Right ventricle myocardium superior (tissue), 1 donor: Measurements from ENCODE around the gene THEM4. TPM values are rescaled to one million over a fixed set of nuclear protein-coding genes. Genes with fewer than 3 reads are reported as not detected.

Experiments used
- ATAC-seq: fragments of 200-7000 bp; cut with Tn5 transposase; one replicate; pipeline ENCODE4 v1.9.1; 2020; ENCODE audit warnings: mild to moderate bottlenecking; ENCODE audit not compliant: poor library complexity
- DNase-seq: peaks from one replicate; pipeline ENCODE4 v3.0.0-alpha.2; 2020
- intact Hi-C: fragments of 100-400 bp; cut with DNase I; formaldehyde crosslinking; loops from one replicate; pipeline ENCODE4 v1.11.2; 2022
- long read RNA-seq: library from polyadenylated mRNA; unstranded; transcript quantifications from one replicate; pipeline ENCODE4 v2.0.0, GENCODE V29; 2021
- total RNA-seq: library from RNA; stranded (reverse); fragmentation: NEBNext Ultra II Directional; extraction: Animal tissue kit (Norgen Biotek cat#: 25700); gene quantifications from one replicate; pipeline ENCODE4 v1.2.1, GENCODE V29; 2021
- donor health status: DM: no; HTN: yes; CAD: no; lungs with severe emphysema.

The THEM4 gene
- 17.0 TPM for total RNA-seq
- long read RNA-seq, transcript THEM4-202 (7 exons, 1,832 nt) = major isoform, 21 of 43 reads
- long read RNA-seq, transcript THEM4-201 (6 exons, 2,377 nt) = minor isoform, 15 of 43 reads
- long read RNA-seq, partial matches to known transcripts = 2 of 43 reads
- long read RNA-seq, other reads (novel, unspliced or antisense) = 1 of 43 reads

- intact Hi-C loops = no loop called here
Observed at GRCh38 chr1:151909167-151910149, at the start of gene THEM4. Gene THEM4, minus strand, starts transcription at chr1:151909511. Its CDS starts 53 bp downstream, at chr1:151909458.

GRCh38 chr1:151958959-151959358 is 49.6 kb upstream of the THEM4 start:
- no peak for ATAC-seq
- DNase-seq = no peak
- intact Hi-C loops = no loop called here

More at GRCh38 chr1:151909167-151910149, at the start of gene THEM4:
- ATAC-seq (peak; percentile 99), DNase-seq (peak; percentile 99)

- no peak for DNase-seq
- intact Hi-C loops = no loop called here
- ATAC-seq = no peak
Observed at GRCh38 chr1:151956957-151957497, 47.7 kb upstream of the THEM4 start.

GRCh38 chr1:151953409-151954094 is 44.2 kb upstream of the THEM4 start:
- intact Hi-C loops = no loop called here
- DNase-seq (no peak), ATAC-seq (no peak)

GRCh38 chr1:151952811-151953210 is 43.5 kb upstream of the THEM4 start:
- intact Hi-C loops = no loop called here
- ATAC-seq (no peak), DNase-seq (no peak)

GRCh38 chr1:151949371-151950193 is 40.3 kb upstream of the THEM4 start:
- DNase-seq (peak; percentile 48), ATAC-seq (no peak)
- intact Hi-C loops = no loop called here

GRCh38 chr1:151948506-151948905 is 39.2 kb upstream of the THEM4 start:
- intact Hi-C loops = no loop called here
- ATAC-seq (no peak), DNase-seq (no peak)

GRCh38 chr1:151947140-151947539 is 37.8 kb upstream of the THEM4 start:
- ATAC-seq = no peak
- no peak for DNase-seq
- intact Hi-C loops = no loop called here

GRCh38 chr1:151945725-151946722 is 36.7 kb upstream of the THEM4 start:
- peak; percentile 89 for DNase-seq
- intact Hi-C loops = no loop called here
- ATAC-seq = peak; percentile 82

GRCh38 chr1:151944857-151945575 is 35.7 kb upstream of the THEM4 start:
- intact Hi-C loops = no loop called here
- ATAC-seq (peak; percentile 4), DNase-seq (no peak)

- intact Hi-C loops = no loop called here
- no peak for DNase-seq
- ATAC-seq = peak; percentile 71
Observed at GRCh38 chr1:151944126-151944856, 35.0 kb upstream of the THEM4 start.

- intact Hi-C loops = no loop called here
- ATAC-seq (no peak), DNase-seq (no peak)
Observed at GRCh38 chr1:151943591-151943990, 34.3 kb upstream of the THEM4 start.

- DNase-seq (no peak), ATAC-seq (peak; percentile 38)
- intact Hi-C loops = no loop called here
Observed at GRCh38 chr1:151942882-151943281, 33.6 kb upstream of the THEM4 start.

- ATAC-seq = no peak
- intact Hi-C loops = no loop called here
- DNase-seq = no peak
Observed at GRCh38 chr1:151940541-151940940, 31.2 kb upstream of the THEM4 start.

GRCh38 chr1:151939779-151940178 is 30.5 kb upstream of the THEM4 start:
- intact Hi-C loops = no loop called here
- ATAC-seq (no peak), DNase-seq (no peak)

GRCh38 chr1:151939141-151939540 is 29.8 kb upstream of the THEM4 start:
- intact Hi-C loops = no loop called here
- no peak for DNase-seq
- no peak for ATAC-seq
